Ovary (tissue), 9 donors: ENCODE data around the gene SYNGR2. TPM values are rescaled to one million over a fixed set of nuclear protein-coding genes. Genes with fewer than 3 reads are reported as not detected.

Experiments used
- DNase-seq, 5 donors: peaks; one replicate each; pipeline ENCODE4 v3.0.0-alpha.2; 2019 to 2020
- H3K27ac ChIP-seq, 2 donors: fragments of 200-600 bp; one replicate each; pipeline versions ENCODE4 v1.5.1 to v1.8.0; 2019 to 2022
- H3K27me3 ChIP-seq: fragments of 200-600 bp; one replicate; pipeline ENCODE4 v1.8.0; 2022
- H3K36me3 ChIP-seq: fragments of 200-600 bp; sonication (generic); one replicate; pipeline ENCODE4 v1.5.1; 2019
- H3K4me1 ChIP-seq: one replicate; pipeline ENCODE4 v1.8.1; 2013; ENCODE audit warnings: mild to moderate bottlenecking, moderate library complexity; ENCODE audit not compliant: insufficient read depth
- H3K4me3 ChIP-seq: fragments of 200-600 bp; sonication (generic); one replicate; pipeline ENCODE4 v1.5.1; 2017
- H3K9me3 ChIP-seq, 2 donors: fragments of 200-600 bp in 1 of 2; sonication (generic) in 1 of 2; one replicate each; pipeline versions ENCODE4 v1.5.1 to v1.8.1; 2013 to 2019; ENCODE audit warnings: mild to moderate bottlenecking in 1 of 2, moderate library complexity in 1 of 2
- CTCF ChIP-seq, 3 donors: fragments of 450-650 bp in 2 of 3; fragments of 200-600 bp in 1 of 3; IDR thresholded peaks; one replicate each; pipeline versions ENCODE4 v1.5.1 to v1.8.0; 2016 to 2022; ENCODE audit warnings: antibody characterized with exemption in 3 of 3, mild to moderate bottlenecking in 1 of 3
- EP300 ChIP-seq: sonication (generic); formaldehyde crosslinking; IDR thresholded peaks from one replicate; pipeline ENCODE4 v1.6.1; 2017; ENCODE audit warnings: antibody characterized with exemption
- POLR2A ChIP-seq: fragments of 450-650 bp; IDR thresholded peaks from one replicate; pipeline ENCODE4 v1.6.1; 2017; ENCODE audit warnings: antibody characterized with exemption, mild to moderate bottlenecking, moderate library complexity
- WGBS, 3 donors: extraction: QIAGEN DNeasy Blood & Tissue Kit in 1 of 3; methylation state at CpG; one replicate each; pipeline versions ENCODE4 v1.1.5 to v1.1.7; 2013 to 2017; 5-methylcytosine and 5-hydroxymethylcytosine counted together
- intact Hi-C, 4 donors: fragments of 100-400 bp; cut with DNase I; formaldehyde crosslinking; loops; one replicate each; pipeline versions ENCODE4 v1.11.0 to v1.15.1; 2022 to 2023
- polyA plus RNA-seq, 2 donors: library from polyadenylated mRNA; stranded (reverse); fragments of 200-250 nt in 1 of 2; fragments of 350-450 nt in 1 of 2; fragmentation: Illumina TruSeq in 1 of 2; extraction: RNeasy Lipid Tissue Mini Kit (QIAGEN cat#74804) in 1 of 2; gene quantifications; one replicate each; pipeline ENCODE4 v1.2.3, GENCODE V29; 2013 to 2014
- total RNA-seq, 7 donors: library from RNA; depleted of rRNA in 2 of 7; stranded (reverse); fragments of >200 nt in 2 of 7; fragmentation: NEBNext Ultra II Directional in 3 of 7; extraction: Animal tissue kit (Norgen Biotek cat#: 25700) in 3 of 7; gene quantifications; one replicate each; pipeline versions ENCODE4 v1.1.0 to v1.2.4, GENCODE V29; 2016 to 2023
- donor health status: DM: no; HTN: no; CAD: no; lungs with moderate emphysema.
- donor health status: DM: no; HTN: no; CAD: no.
- donor health status: Bipolar disorder and iron deficiency.
- donor health status: DM: yes; HTN: yes; CAD: no.
- donor health status: DM: no; HTN: no; CAD: no.
- donor health status: DM: yes; HTN: yes; CAD: no.

The SYNGR2 gene
- total and polyA plus RNA-seq, 9 donors = 11.9 to 88.7 (median 45.8) TPM

- TF ChIP-seq POLR2A (no peak), EP300 (no peak)
- intact Hi-C loops = loop anchor here in 1 of 4 donors (10.0 kb wide), 1 partner anchor 253 kb away; the partner anchor contains the start of gene PGS1
- Histone ChIP-seq H3K27me3 (no peaks in the 10 kb centered on the region), H3K4me3 (no peak overlapping the region), H3K9me3 (no peaks in the 10 kb centered on the region), H3K36me3 (no peaks in the 10 kb centered on the region), H3K27ac (no peak overlapping the region), H3K4me1 (no peaks in the 10 kb centered on the region)
- no peak for DNase-seq
- 78 to 82% (median 79%) methylated on average over 11 of the region's 11 CpGs for WGBS, 3 donors
Measured at GRCh38 chr17:78121801-78122215, 46.6 kb upstream of the SYNGR2 start.

GRCh38 chr17:78122216-78122930 is 46.0 kb upstream of the SYNGR2 start:
- DNase-seq = no peak
- Histone ChIP-seq H3K9me3 (no peaks in the 10 kb centered on the region), H3K4me1 (no peaks in the 10 kb centered on the region), H3K4me3 (no peak overlapping the region), H3K36me3 (no peaks in the 10 kb centered on the region), H3K27ac (no peak overlapping the region), H3K27me3 (no peaks in the 10 kb centered on the region)
- TF ChIP-seq EP300 = no peak
- TF ChIP-seq CTCF (IDR thresholded peaks at IDR 0.05) = no peak
- TF ChIP-seq POLR2A = no peak
- WGBS, 3 donors = 87 to 92% (median 88%) methylated on average over 17 to 23 of the region's 23 CpGs
- intact Hi-C loops = loop anchor here in 1 of 4 donors (10.0 kb wide), 1 partner anchor 252 kb away; the partner anchor contains the start of gene PGS1

- H3K27ac ChIP-seq = no peak overlapping the region
- intact Hi-C loops = loop anchor here in 1 of 4 donors (10.0 kb wide), 1 partner anchor 252 kb away; the partner anchor contains the start of gene PGS1
- no peak overlapping the region for H3K4me3 ChIP-seq
- DNase-seq = no peak
- WGBS, 3 donors = 91 to 96% (median 94%) methylated on average over 4 of the region's 4 CpGs
- no peaks in the 10 kb centered on the region for H3K4me1 ChIP-seq
- no peak for TF ChIP-seq EP300
- no peak for TF ChIP-seq CTCF (IDR thresholded peaks at IDR 0.05)
- TF ChIP-seq POLR2A = no peak
- H3K36me3 ChIP-seq = no peaks in the 10 kb centered on the region
- H3K27me3 ChIP-seq = no peaks in the 10 kb centered on the region
- no peaks in the 10 kb centered on the region for H3K9me3 ChIP-seq
Measured at GRCh38 chr17:78122931-78123249, 45.5 kb upstream of the SYNGR2 start.

GRCh38 chr17:78123258-78123929 is 45.0 kb upstream of the SYNGR2 start:
- H3K4me1 ChIP-seq = no peaks in the 10 kb centered on the region
- intact Hi-C loops = loop anchor here in 1 of 4 donors (10.0 kb wide), 1 partner anchor 251 kb away; the partner anchor contains the start of gene PGS1
- H3K4me3 ChIP-seq = no peak overlapping the region
- 93 to 96% (median 95%) methylated on average over 5 of the region's 5 CpGs for WGBS, 3 donors
- no peak for DNase-seq
- H3K9me3 ChIP-seq = no peaks in the 10 kb centered on the region
- no peak overlapping the region for H3K27ac ChIP-seq
- TF ChIP-seq EP300 (no peak), POLR2A (no peak), CTCF (IDR thresholded peaks at IDR 0.05) (no peak)
- H3K27me3 ChIP-seq = no peaks in the 10 kb centered on the region
- no peaks in the 10 kb centered on the region for H3K36me3 ChIP-seq
